HEK293T (cell line): ENCODE results near the gene KIAA1549.

ENCODE experiments used
- ARNT ChIP-seq: fragments of 450-650 bp; IDR thresholded peaks from 2 replicates; pipeline ENCODE4 v1.6.1; 2017; ENCODE audit warnings: mild to moderate bottlenecking
- BHLHE40 ChIP-seq: fragments of 450-650 bp; IDR thresholded peaks from 2 replicates; pipeline ENCODE4 v1.6.1; 2016; ENCODE audit warnings: mild to moderate bottlenecking, moderate library complexity, borderline replicate concordance
- CTBP1 ChIP-seq: fragments of 450-650 bp; IDR thresholded peaks from 2 replicates; pipeline ENCODE4 v1.6.1; 2016; ENCODE audit warnings: borderline replicate concordance
- ELF4 ChIP-seq: fragments of 450-650 bp; IDR thresholded peaks from 2 replicates; pipeline ENCODE4 v1.6.1; 2017; ENCODE audit warnings: antibody characterized with exemption
- FOXA1 ChIP-seq: fragments of 450-650 bp; IDR thresholded peaks from 2 replicates; pipeline ENCODE4 v1.6.1; 2016; ENCODE audit warnings: mild to moderate bottlenecking
- FOXK2 ChIP-seq: fragments of 450-650 bp; IDR thresholded peaks from 2 replicates; pipeline ENCODE4 v1.6.1; 2016; ENCODE audit warnings: mild to moderate bottlenecking
- FOXM1 ChIP-seq: fragments of 450-650 bp; IDR thresholded peaks from 2 replicates; pipeline ENCODE4 v1.6.1; 2017; ENCODE audit warnings: mild to moderate bottlenecking, borderline replicate concordance
- HDGF ChIP-seq: fragments of 450-650 bp; IDR thresholded peaks from 2 replicates; pipeline ENCODE4 v1.6.1; 2017; ENCODE audit warnings: antibody characterized with exemption, borderline replicate concordance
- L3MBTL2 ChIP-seq: fragments of 450-650 bp; conservative IDR thresholded peaks from 2 replicates; pipeline ENCODE4 v1.6.1; 2016; ENCODE audit warnings: mild to moderate bottlenecking
- LEF1 ChIP-seq: fragments of 450-650 bp; IDR thresholded peaks from 2 replicates; pipeline ENCODE4 v1.6.1; 2017; ENCODE audit warnings: mild to moderate bottlenecking, borderline replicate concordance
- NFRKB ChIP-seq: fragments of 450-650 bp; IDR thresholded peaks from 2 replicates; pipeline ENCODE4 v1.6.1; 2016; ENCODE audit warnings: mild to moderate bottlenecking, moderate library complexity
- PKNOX1 ChIP-seq: fragments of 450-650 bp; IDR thresholded peaks from 2 replicates; pipeline ENCODE4 v1.6.1; 2016
- SP1 ChIP-seq: fragments of 450-650 bp; IDR thresholded peaks from 2 replicates; pipeline ENCODE4 v1.6.1; 2017
- ZNF384 ChIP-seq: fragments of 450-650 bp; IDR thresholded peaks from 2 replicates; pipeline ENCODE4 v1.6.1; 2016

DNA sequence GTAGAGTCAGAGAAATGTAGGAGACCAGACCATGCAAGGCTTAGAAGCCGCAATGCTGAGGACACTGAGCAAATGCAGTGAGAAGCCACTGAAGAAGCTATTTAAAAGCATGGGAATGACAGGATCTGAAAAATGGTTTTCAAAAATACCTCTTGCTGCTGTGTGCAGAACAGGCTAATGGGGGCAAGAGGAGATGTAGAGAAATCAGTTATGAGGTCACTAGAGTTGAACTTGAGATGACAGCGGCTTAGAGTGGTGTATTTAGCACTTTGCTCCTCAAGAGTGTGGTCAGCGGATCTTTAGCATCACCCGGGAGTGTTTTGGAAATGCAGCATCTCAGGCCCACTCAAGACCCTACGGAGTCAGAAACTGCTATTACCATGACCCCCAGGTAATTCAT, 48.8 kb downstream of the KIAA1549 start:
- no peak for TF ChIP-seq FOXA1
- no peak for TF ChIP-seq ARNT
- TF ChIP-seq SP1: no peak
- TF ChIP-seq CTBP1: no peak
- TF ChIP-seq BHLHE40: no peak
- no peak for TF ChIP-seq PKNOX1
- TF ChIP-seq ELF4: no peak
- TF ChIP-seq FOXM1: no peak
- TF ChIP-seq NFRKB: no peak
- TF ChIP-seq FOXK2: no peak
- no peak for TF ChIP-seq ZNF384
- no peak for TF ChIP-seq LEF1
- no peak for TF ChIP-seq HDGF
- no peak for TF ChIP-seq L3MBTL2
